PC-3 (cell line): ENCODE results near the gene PDE6C.

Experiments
- EZH2 ChIP-seq: fragments of 300-600 bp; sonication (generic); IDR thresholded peaks from one replicate; pipeline ENCODE4 v1.6.1; 2017; ENCODE audit warnings: antibody characterized with exemption, mild to moderate bottlenecking, low read length; ENCODE audit not compliant: unreplicated experiment
- EZH2phosphoT487 ChIP-seq: fragments of 300-600 bp; sonication (generic); IDR thresholded peaks from 2 replicates; pipeline ENCODE4 v1.6.1; 2018; ENCODE audit warnings: mild to moderate bottlenecking, antibody characterized with exemption, low read length, borderline replicate concordance
- TF ChIP-seq, protein P1 (sequence below): fragments of 300-600 bp; sonication (generic); conservative IDR thresholded peaks from 2 replicates; pipeline ENCODE4 v1.5.1; 2017; ENCODE audit warnings: antibody characterized with exemption, low read depth, mild to moderate bottlenecking, low read length

DNA sequence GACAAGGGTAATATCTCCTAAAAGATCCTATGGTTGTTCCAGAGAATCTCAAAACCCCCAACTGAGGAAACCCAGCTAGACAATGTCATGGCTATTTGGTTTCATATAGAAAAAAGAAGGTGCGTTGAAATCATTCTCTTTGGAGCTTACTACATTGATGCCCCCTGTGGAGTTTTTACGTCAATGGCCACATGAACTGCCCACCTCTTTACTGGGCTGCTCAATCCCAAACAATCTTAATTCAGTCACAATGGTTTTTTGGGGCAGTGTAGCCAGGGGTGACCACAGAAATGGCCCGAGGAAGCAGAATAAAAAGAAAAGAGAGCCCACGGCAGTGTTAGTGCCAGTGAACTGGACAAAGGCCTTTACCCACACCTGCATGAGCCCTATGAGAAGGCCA, 19.1 kb upstream of the PDE6C start:
- no peak for TF ChIP-seq EZH2
- TF ChIP-seq, protein P1, sequence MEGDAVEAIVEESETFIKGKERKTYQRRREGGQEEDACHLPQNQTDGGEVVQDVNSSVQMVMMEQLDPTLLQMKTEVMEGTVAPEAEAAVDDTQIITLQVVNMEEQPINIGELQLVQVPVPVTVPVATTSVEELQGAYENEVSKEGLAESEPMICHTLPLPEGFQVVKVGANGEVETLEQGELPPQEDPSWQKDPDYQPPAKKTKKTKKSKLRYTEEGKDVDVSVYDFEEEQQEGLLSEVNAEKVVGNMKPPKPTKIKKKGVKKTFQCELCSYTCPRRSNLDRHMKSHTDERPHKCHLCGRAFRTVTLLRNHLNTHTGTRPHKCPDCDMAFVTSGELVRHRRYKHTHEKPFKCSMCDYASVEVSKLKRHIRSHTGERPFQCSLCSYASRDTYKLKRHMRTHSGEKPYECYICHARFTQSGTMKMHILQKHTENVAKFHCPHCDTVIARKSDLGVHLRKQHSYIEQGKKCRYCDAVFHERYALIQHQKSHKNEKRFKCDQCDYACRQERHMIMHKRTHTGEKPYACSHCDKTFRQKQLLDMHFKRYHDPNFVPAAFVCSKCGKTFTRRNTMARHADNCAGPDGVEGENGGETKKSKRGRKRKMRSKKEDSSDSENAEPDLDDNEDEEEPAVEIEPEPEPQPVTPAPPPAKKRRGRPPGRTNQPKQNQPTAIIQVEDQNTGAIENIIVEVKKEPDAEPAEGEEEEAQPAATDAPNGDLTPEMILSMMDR: no peak
- no peak for TF ChIP-seq EZH2phosphoT487
